PFSK-1 (cell line): ENCODE results near the gene ZC3H18.

Experiments used
- FOXP2 ChIP-seq: optimal IDR thresholded peaks from 2 replicates; pipeline ENCODE3; 2011; ENCODE audit warnings: borderline replicate concordance, control low read depth, inconsistent platforms; ENCODE audit not compliant: insufficient read depth; ENCODE audit errors: extremely low read length, extremely low read depth
- POLR2AphosphoS5 ChIP-seq: IDR thresholded peaks from 2 replicates; pipeline ENCODE4 v1.6.1; 2012; ENCODE audit warnings: low read depth, mild to moderate bottlenecking, control low read depth, low read length, moderate library complexity
- REST ChIP-seq, 2 experiments: IDR thresholded peaks; 2 replicates each; pipeline versions ENCODE4 v1.6.1 to v1.8.0; 2011 to 2012; ENCODE audit warnings: low read depth in 2 of 2, low read length in 2 of 2, control low read depth in 1 of 2, inconsistent platforms in 1 of 2, mild to moderate bottlenecking in 1 of 2, moderate library complexity in 1 of 2; ENCODE audit not compliant: insufficient read depth in 1 of 2
- SIN3A ChIP-seq: IDR thresholded peaks from 2 replicates; pipeline ENCODE4 v1.6.1; 2012; ENCODE audit warnings: mild to moderate bottlenecking, low read length, moderate library complexity, borderline replicate concordance; ENCODE audit not compliant: insufficient read depth
- TAF1 ChIP-seq: IDR thresholded peaks from 2 replicates; pipeline ENCODE4 v1.6.1; 2012; ENCODE audit warnings: low read length, control low read depth, borderline replicate concordance; ENCODE audit not compliant: insufficient read depth

The ZC3H18 gene

GRCh38 chr16:88550246-88550661 is 19.9 kb upstream of the ZC3H18 start:
- TF ChIP-seq TAF1 (no peak), FOXP2 (peak; percentile 33)

GRCh38 chr16:88552166-88552565 is 18.0 kb upstream of the ZC3H18 start:
- TF ChIP-seq FOXP2 (no peak), REST (IDR thresholded peaks at IDR 0.05; ENCODE audit: insufficient read depth in 1 of 2, low read depth in 2 of 2, low read length in 2 of 2) (no peak), TAF1 (no peak), SIN3A (no peak), POLR2AphosphoS5 (no peak)

GRCh38 chr16:88552815-88553214 is 17.4 kb upstream of the ZC3H18 start:
- TF ChIP-seq TAF1, result no peak
- TF ChIP-seq FOXP2, result no peak
- no peak for TF ChIP-seq SIN3A
- TF ChIP-seq REST (IDR thresholded peaks at IDR 0.05; ENCODE audit: insufficient read depth in 1 of 2, low read depth in 2 of 2, low read length in 2 of 2), result no peak
- TF ChIP-seq POLR2AphosphoS5, result no peak

GRCh38 chr16:88553739-88554138 is 16.5 kb upstream of the ZC3H18 start:
- TF ChIP-seq FOXP2 (no peak), TAF1 (no peak), SIN3A (no peak), REST (IDR thresholded peaks at IDR 0.05; ENCODE audit: insufficient read depth in 1 of 2, low read depth in 2 of 2, low read length in 2 of 2) (no peak), POLR2AphosphoS5 (no peak)

- TF ChIP-seq TAF1 (no peak), POLR2AphosphoS5 (no peak), REST (IDR thresholded peaks at IDR 0.05; ENCODE audit: insufficient read depth in 1 of 2, low read depth in 2 of 2, low read length in 2 of 2) (no peak), FOXP2 (no peak), SIN3A (no peak)
Measured at GRCh38 chr16:88554711-88555264, 15.4 kb upstream of the ZC3H18 start.
